A204.1 (cell line): ENCODE results near the gene LYPLAL1.
"Not testable (repeated sequence)": the region's sequence is repeated elsewhere in the genome, so short reads cannot be mapped to it uniquely, and the experiment has no call there.

Experiments used
- FAIRE-seq: peaks from 2 replicates; lab custom pipeline; 2012; peaks lifted over from hg19 to GRCh38; lab: Jason Lieb, UNC

Gene LYPLAL1

DNA sequence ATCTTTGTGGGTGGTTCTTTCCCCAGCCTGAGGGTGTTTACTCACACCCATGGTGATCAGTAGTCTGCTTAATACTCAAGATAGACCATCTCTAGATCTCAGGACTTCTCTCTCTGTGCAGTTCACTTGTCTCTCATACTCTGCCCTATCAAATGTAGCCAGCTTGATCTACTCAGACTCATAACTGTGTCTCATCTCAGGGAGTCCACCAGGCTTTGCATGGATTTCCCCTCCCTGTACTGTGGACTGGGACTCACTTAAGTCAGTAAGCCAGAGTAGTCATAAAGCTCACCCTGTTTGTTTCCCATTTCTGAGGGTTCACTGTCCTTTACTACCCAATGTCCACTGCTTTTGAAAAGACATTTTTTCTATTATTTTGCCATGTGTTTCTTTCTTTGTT is 41.8 kb downstream of the LYPLAL1 start:
- no peak for FAIRE-seq

DNA sequence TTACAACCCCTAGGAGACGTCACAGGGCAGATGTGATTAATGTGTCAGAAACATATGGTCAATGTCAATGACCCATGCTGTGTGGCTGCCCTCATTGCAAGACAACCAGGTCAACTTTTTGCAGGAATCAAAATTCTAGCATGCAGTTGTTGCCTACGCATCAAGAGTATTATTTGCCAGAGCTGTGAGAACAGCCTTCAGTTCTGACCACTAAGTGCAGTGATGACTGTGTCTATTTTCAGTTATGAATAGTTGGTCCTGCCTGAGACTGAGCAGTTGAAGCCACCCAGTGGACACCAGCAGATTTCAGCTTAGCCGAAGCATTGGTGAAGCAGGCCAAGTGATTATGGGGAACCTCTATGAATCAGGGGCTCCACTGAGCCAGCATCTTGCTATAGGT is 47.3 kb downstream of the LYPLAL1 start:
- FAIRE-seq: no peak

- FAIRE-seq: no peak
Measured at GRCh38 chr1:219223496-219223895, 49.8 kb downstream of the LYPLAL1 start.

DNA sequence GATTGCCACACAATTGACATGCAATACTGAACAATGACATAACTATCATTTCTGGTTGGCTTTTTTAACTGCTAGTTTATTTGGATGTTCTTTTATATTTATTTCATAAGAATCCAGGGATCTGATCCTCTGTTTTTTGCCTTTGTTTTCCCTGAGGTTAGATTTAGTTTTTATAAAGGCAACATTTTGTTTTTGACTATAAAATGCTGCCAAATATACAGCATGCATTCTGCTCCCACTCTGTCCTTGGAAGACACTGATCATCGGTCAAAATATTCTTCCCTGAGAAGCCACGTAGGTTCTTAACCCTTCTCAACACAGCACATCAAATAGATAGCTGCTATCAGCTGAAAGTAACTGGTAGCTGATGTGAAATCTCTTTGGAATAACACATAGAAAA is 52.5 kb downstream of the LYPLAL1 start:
- FAIRE-seq: no peak

DNA sequence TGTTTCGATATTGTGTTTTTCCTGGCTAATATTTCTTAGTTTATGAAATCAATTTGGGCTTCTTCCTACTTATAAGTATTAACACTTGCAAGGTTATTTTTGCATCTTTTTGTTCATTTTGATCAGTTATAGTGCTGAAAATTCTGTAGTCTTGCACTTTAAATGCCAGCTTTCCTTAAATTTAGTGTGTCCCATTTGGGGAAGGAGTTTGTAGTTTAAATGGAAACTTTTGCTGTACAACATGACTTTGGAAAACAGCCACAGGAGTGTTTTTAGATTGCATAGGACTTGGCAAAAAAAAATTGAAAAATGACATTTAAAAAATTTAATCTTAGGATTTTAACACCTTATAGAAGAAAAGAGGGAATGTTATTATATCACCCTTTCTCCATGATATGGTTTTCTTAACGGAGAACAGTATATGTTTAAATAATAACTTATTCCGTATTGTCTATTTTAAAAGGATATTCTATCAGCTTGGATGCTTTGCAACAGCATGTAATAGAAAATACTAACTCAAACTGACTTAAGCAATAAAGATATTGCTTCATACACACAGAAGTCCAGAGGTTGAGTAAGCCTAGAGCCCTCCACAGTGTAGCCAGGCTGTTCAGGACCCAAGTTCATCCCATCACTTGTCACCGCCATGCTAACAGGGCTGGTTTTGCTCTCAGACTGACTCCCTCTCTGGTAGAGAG is 53.8 kb downstream of the LYPLAL1 start:
- FAIRE-seq: no peak

DNA sequence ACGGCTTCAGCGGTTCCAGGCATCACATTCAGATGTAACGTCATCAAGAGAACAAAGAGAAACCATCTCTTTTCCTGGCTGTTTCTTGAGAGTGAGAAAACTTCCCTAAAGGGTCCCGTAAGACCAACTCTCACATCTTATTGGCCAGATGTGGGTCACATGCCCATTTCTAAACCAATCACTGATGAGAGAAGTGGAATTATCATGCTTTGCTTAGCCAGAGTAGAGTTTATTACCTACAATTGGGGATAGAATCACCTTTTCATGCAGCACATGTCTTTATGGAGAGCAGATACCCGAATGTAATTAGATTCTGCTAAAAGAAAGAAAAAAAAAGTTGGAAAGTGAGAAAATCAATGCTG is 54.4 kb downstream of the LYPLAL1 start:
- FAIRE-seq: no peak

GRCh38 chr1:219232890-219233289 is 59.2 kb downstream of the LYPLAL1 start:
- FAIRE-seq: no peak

DNA sequence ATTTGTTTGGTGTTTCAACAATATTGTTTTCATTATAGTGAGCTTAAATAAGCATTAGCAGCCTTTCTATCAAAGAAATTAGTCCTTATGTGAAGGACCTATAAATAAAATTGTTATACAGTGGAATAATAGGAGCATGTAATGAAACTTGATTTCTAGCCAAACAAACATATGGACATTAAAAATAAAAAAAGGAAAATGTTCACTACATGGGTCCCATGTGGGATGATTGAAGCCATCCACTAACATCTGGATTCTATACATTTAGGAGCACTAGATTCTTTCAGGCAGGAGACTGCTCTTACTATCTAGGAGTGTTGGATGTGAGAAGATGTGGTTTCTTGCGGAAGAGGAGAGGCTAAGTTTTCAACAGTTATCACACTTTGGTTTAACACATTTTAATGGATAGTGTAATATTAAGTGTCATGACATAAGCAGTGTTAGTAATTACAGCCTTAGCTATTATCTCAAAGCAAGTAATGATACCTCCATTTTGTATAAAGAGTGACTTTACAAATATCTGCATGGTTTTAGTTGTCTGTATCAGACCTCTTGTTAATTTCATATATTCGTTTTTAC is 62.3 kb downstream of the LYPLAL1 start:
- no peak for FAIRE-seq

- no peak for FAIRE-seq
Measured at GRCh38 chr1:219236933-219237610, 63.4 kb downstream of the LYPLAL1 start.

DNA sequence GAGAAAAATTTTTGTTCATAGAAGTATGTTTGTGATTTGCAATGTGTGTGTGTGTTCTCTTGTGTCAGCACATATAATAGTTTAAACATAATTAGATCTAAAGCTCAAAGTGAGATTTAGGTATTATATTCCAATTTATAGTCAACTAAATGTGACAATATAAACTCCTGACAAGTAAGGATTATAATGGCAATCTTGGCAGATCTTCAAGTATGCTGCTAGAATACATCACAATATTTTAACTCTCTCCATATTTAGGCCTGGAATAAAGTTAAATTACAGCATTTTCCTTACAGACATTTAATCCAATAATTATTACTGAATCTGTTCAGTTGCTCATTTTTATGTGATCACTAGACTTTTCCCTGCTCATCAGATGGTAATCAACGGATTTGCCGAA is 65.8 kb downstream of the LYPLAL1 start:
- FAIRE-seq: no peak

DNA sequence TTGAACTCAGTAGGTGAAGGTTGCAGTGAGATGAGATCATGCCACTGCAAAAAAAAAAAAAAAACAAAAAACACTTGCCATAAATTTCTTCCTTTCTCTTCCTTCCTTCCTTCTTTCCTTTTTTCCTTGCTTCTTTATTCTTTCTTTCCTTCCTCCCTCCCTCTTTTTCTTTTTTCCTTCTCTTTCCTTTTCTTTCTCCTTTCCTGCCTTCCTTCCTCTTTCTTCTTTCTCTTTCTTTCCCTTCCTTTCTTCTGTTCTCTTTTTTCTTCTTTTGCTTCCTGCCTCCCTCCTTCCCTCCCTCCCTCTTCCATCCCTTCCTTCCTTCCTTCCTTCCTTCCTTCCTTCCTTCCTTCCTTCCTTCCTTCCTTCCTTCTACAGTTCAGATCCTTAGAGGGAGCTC is 71.2 kb downstream of the LYPLAL1 start:
- no peak for FAIRE-seq

- no peak for FAIRE-seq
Measured at GRCh38 chr1:219247441-219247840, 73.8 kb downstream of the LYPLAL1 start.

DNA sequence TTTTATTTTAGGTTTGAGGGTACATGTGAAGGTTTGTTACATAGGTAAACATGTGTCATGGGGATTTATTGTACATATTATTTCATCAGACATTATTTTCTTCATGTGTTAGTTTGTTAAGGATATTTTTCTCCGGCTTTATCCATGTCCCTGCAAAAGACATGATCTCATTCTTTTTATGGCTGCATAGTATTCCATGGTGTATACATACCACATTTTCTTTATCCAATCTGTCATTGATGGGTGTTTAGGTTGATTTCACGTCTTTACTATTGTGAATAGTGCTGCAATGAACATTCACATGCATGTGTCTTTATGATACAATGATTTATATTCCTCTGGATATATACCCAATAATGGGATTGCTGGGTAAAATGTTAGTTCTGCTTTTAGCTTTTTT is 76.8 kb downstream of the LYPLAL1 start:
- FAIRE-seq: not testable (repeated sequence)

- no peak for FAIRE-seq
Measured at GRCh38 chr1:219257751-219258150, 84.1 kb downstream of the LYPLAL1 start.

GRCh38 chr1:219261454-219261853 is 87.8 kb downstream of the LYPLAL1 start:
- no peak for FAIRE-seq
